GM19043 (cell line): ENCODE results near the gene OR52J3.
"Not testable (repeated sequence)": the region's sequence is repeated elsewhere in the genome, so short reads cannot be mapped to it uniquely, and the experiment has no call there.

Experiments used
- ATAC-seq: cut with Tn5 transposase; IDR thresholded peaks from one replicate; pipeline ENCODE4 v1.9.1; 2021; ENCODE audit warnings: low read depth; ENCODE audit not compliant: unreplicated experiment

The OR52J3 gene

DNA sequence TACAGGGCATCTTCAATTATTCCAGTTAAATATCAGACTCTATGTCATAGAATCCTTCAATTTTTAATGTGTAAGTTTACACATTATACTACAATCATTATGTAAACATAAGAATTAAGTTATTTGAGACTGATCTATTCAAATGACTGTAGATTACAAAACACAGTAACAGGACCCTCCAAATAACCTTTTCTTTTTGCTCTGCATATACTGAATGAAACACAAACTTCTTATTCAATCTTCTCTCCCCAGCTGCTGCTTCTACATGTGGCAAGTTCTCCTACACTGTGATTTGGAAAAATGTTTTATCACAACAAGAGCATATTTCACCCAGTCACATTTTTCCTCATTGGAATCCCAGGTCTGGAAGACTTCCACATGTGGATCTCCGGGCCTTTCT, at the start of gene OR52J3:
Gene OR52J3 (plus strand): TSS at position 301 of the 400 bp plus-strand sequence. CDS start 0 bp downstream, at position 301.
- ATAC-seq, result no peak

GRCh38 chr11:5004424-5005274, 41.7 kb upstream of the OR52J3 start:
- ATAC-seq, result no peak

DNA sequence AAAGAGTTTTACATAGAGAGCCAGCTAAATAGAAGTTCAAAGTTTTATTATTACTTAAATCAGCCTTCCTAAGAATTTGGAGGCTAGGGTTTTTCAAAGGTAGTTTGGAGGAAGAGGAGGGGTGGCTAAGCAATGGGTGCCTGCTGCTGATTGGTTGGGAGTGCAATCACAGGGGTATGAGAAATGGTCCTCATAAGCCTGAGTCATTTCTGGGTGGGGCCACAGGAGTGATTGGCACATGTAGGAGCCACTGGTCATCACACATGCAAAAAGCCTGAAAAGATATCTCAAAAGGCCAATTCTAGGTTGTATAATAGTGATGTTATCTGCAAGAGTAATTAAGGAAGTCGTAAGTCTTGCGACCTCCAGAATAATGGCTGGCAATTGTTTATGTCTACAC, 38.8 kb upstream of the OR52J3 start:
- no peak for ATAC-seq

GRCh38 chr11:5011254-5011653, 35.1 kb upstream of the OR52J3 start:
- ATAC-seq, result no peak

DNA sequence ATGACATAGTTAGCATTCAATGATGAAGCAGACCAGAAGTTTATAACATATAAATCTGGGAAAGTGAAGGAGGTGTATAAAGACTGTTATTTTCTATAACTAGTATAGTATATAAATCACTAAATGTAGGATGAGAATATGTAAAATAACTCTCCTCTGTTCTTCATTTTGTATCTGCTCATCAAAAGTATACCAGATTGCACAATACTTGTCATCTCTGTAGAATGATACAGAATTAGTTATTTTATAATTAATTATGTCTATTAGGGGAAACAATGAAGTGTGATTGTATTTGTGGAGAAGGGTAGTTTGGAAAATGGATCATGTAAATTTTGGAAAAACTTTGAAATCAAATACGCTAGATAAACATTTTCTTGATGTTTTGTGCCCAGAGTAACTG, 33.3 kb upstream of the OR52J3 start:
- no peak for ATAC-seq

GRCh38 chr11:5021996-5022395, 24.3 kb upstream of the OR52J3 start:
- no peak for ATAC-seq

DNA sequence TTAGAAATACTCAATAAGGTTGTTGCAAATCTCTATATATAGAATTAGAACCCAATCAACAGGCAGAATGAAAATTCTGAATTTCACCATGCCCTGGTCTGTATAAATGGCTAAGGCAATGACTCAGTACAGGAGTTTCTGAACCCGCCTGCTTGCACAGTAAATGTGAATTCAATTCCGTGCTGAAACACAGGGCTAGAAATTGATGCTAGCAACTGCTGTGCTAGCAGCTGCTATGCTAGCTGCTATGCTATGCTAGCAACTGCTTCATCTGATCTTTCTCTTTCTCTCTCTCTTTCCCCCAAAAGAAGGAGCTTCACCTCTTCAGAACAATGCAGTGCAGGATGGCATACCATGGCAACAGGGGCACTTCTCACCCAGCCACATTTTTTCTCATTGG, 9.7 kb upstream of the OR52J3 start:
- ATAC-seq, result no peak

GRCh38 chr11:5037926-5038325, 8.4 kb upstream of the OR52J3 start:
- ATAC-seq, result no peak

DNA sequence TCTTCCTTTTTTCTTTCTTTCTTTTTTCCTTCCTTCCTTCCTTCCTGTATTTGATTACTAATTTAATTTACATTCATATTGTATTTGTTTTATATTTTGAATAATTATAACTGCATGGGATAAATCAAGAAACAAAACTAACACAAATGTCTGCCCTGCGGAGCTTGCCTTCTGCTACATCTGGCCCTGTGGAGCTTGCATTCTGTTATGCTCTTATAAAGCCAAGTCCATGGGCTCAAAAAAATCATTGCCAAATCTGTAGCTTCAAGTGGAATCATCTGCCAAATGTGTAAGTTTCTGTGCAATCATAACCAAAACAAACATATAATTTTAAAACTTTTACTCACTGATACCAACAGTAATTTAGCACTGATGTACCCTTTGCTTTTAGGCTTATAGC, 8.0 kb upstream of the OR52J3 start:
- no peak for ATAC-seq

DNA sequence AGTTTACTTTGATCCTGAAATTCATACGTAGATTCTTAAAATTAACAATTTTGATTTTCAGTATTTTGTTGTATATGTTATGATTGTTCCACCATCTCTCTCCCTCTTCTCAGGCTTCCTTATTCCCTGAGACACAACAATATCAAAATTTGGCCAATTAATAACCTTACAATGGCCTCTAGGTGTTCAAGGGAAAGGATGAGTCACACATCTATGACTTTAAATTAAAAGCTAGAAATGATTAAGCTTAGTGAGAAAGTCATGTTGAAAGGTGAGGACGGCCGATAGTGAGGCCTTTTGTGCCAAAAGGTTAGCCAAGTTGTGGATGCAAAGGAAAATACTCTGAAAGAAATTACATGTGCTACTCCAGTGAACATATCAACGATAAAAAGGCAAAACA, 5.5 kb upstream of the OR52J3 start:
- no peak for ATAC-seq

DNA sequence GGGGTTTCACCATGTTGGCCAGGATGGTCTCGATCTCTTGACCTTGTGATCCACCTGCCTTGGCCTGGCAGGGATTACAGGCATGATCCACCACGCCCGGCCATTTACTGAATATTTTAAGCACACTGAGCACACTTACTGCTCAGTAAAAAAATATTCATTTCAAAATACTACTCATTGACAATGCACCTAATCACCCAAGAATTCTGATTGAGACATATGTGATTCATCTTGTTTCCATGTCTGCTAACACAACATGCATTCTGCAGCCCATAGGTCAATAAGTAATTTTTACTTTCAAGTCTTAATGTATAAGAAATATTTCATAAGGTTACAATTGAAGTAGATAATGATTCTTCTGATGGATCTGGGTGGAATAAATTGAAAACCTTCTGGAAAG, 4.2 kb upstream of the OR52J3 start:
- no peak for ATAC-seq

GRCh38 chr11:5043380-5043779, 2.9 kb upstream of the OR52J3 start:
- no peak for ATAC-seq

DNA sequence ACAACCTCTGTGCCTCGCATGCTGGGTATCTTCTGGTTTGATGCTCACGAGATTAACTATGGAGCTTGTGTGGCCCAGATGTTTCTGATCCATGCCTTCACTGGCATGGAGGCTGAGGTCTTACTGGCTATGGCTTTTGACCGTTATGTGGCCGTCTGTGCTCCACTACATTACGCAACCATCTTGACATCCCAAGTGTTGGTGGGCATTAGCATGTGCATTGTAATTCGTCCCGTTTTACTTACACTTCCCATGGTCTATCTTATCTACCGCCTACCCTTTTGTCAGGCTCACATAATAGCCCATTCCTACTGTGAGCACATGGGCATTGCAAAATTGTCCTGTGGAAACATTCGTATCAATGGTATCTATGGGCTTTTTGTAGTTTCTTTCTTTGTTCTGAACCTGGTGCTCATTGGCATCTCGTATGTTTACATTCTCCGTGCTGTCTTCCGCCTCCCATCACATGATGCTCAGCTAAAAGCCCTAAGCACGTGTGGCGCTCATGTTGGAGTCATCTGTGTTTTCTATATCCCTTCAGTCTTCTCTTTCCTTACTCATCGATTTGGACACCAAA, 516 bp downstream of the OR52J3 start:
- no peak for ATAC-seq

GRCh38 chr11:5058679-5059078, 12.4 kb downstream of the OR52J3 start:
- ATAC-seq, result not testable (repeated sequence)

DNA sequence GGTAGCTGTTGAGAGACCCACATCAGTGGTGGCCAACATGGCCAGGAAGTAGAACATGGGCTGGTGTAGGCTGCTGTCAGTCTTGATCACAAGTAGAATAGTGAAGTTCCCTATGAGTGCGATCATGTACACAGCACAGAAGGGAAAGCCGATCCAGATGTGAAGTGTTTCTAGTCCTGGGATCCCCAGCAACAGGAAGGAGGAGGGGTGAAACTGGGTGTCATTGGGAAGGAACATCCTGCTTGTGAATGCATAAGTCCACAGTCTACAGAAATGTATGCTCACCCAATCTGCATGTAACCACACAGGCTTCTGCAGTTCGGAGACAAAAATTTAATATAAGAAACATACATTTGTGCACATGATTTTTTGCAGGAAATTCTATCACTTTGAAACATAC, 13.1 kb downstream of the OR52J3 start, which contains the start of gene OR52E2:
Gene OR52E2 (minus strand): TSS at position 237 of the 400 bp plus-strand sequence. CDS start 0 bp downstream, at position 237.
- no peak for ATAC-seq

GRCh38 chr11:5065027-5065426, 18.7 kb downstream of the OR52J3 start:
- ATAC-seq, result no peak

DNA sequence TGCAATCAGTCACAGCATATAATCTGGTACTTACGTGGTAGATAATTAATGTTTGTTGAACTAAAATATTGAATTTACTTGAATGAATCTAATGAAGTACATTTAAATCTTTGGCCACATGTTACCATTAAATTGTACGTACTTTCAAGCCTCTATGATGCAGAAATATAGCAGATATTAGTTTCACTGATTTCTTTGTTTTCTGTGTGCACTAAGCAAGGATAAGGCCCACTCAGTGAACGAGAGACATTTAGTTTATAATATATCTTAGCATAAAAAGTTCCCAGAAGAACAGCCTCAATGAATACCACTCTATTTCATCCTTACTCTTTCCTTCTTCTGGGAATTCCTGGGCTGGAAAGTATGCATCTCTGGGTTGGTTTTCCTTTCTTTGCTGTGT, 22.9 kb downstream of the OR52J3 start, which contains the start of gene OR52E1:
Gene OR52E1 (plus strand): TSS at position 301 of the 400 bp plus-strand sequence.
- no peak for ATAC-seq

- no peak for ATAC-seq
Observed at GRCh38 chr11:5071799-5072198, 25.5 kb downstream of the OR52J3 start.

DNA sequence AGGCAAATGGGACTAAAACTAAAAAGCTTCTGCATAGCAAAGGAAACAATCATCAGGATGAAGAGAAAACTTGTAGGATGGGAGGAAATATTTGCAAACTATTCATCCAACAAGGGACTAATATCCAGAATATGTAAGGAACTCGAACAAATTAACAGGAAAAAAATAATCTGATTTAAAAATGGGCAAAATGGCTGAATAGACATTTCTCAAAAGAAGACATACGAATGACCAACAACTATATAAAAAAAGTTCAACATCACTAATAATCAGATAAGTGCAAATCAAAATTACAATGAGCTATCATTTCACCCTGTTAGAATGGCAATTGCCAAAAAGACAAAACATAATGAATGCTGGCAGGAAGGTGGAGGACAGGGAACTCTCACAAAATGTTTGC, 35.1 kb downstream of the OR52J3 start:
- no peak for ATAC-seq

DNA sequence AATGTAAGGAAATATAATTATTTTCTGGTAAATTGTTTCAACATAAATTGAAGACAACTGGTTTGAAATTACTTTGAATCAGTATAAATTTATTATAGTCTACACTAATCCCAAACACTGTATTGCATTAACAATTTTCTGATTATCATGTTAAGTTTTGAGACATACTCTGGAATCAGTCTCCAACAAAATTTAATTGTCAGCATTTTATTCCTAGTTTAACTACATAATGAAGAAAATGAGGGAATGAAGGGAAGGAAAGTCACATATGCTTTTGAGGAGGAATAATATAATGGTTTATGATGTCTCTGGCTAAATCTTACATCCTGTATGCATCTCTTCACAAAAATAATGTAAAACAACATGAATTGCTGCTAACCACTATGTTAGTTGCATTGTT, 37.3 kb downstream of the OR52J3 start:
- no peak for ATAC-seq

- no peak for ATAC-seq
Observed at GRCh38 chr11:5088556-5088955, 42.2 kb downstream of the OR52J3 start.

DNA sequence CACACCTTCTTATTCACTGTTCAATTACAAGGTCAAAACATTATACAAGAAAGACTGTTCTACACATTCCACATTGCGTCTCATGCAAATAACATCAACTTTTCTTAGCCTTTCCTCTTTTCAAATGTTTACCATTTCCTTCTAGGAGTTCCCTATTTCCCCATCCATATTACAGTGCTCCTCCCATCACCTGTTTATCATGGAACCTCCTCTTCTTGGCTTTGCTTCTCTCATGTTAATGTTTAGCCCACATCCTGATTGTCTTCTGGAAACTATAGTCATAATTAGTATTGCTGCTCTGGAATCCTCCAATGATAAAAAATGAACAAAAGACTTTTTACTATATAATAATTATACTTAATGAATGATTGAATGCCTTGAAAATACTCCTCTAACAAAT, 44.3 kb downstream of the OR52J3 start:
- no peak for ATAC-seq
